Endothelial cell of umbilical vein (primary cell): ENCODE measurements around the gene PIGW. TPM values are rescaled to one million over a fixed set of nuclear protein-coding genes. Genes with fewer than 3 reads are reported as not detected.

Experiments used
- BruUV-seq: library from RNA; stranded (reverse); fragments of 400-500 nt; replicated peaks from 2 replicates; lab custom pipeline; 2021; lab: Mats Ljungman, UMichigan
- CTCF ChIA-PET: fragments of 300-600, 350-600 bp; sonication (Branson Sonifier 250); formaldehyde crosslinking; loops from one replicate; lab custom pipeline; 2021; ENCODE audit warnings: antibody characterized with exemption, inconsistent platforms; lab: Charles Lee
- POLR2A ChIA-PET: fragments of 300-600, 350-600 bp; sonication (Branson Sonifier 250); formaldehyde crosslinking; loops from one replicate; lab custom pipeline; 2021; ENCODE audit warnings: antibody characterized with exemption, inconsistent platforms; lab: Charles Lee
- DNase-seq: peaks from one replicate; pipeline ENCODE4 v3.0.0-alpha.2; 2011; ENCODE audit warnings: low read depth, low spot score
- FAIRE-seq: peaks from 2 replicates; lab custom pipeline; 2011; peaks lifted over from hg19 to GRCh38; lab: Jason Lieb, UNC
- H2AFZ ChIP-seq: 2 replicates; pipeline ENCODE4 v1.6.0; 2012; ENCODE audit warnings: low read depth, low read length, control low read depth, inconsistent platforms
- H3K27ac ChIP-seq: 2 replicates; pipeline ENCODE4 v1.5.1; 2011; ENCODE audit warnings: low read depth, mild to moderate bottlenecking, control low read depth, low read length, moderate library complexity; ENCODE audit not compliant: insufficient read depth
- H3K27me3 ChIP-seq, 2 experiments: 2 replicates each; pipeline versions ENCODE4 v1.6.0 to v1.6.1; 2011; ENCODE audit warnings: low read length in 2 of 2, mixed read lengths in 1 of 2; ENCODE audit not compliant: control insufficient read depth in 2 of 2, insufficient read depth in 2 of 2
- H3K36me3 ChIP-seq, 2 experiments: 2 replicates in 1 of 2; 3 replicates in 1 of 2; pipeline ENCODE4 v1.5.1; 2011; ENCODE audit warnings: low read length in 2 of 2, mild to moderate bottlenecking in 1 of 2, moderate library complexity in 1 of 2; ENCODE audit not compliant: control insufficient read depth in 2 of 2, insufficient read depth in 2 of 2; ENCODE audit errors: extremely low read depth in 1 of 2
- H3K4me1 ChIP-seq: 3 replicates; pipeline ENCODE4 v1.5.1; 2011; ENCODE audit warnings: mild to moderate bottlenecking, low read length; ENCODE audit not compliant: control insufficient read depth, insufficient read depth; ENCODE audit errors: extremely low read depth
- H3K4me2 ChIP-seq: 2 replicates; pipeline ENCODE4 v1.6.1; 2011; ENCODE audit warnings: low read length, control low read depth, mixed read lengths; ENCODE audit not compliant: insufficient read depth
- H3K4me3 ChIP-seq, 3 experiments: fragments of 200-600 bp in 1 of 3; sonication (generic), shearing (Covaris generic) in 1 of 3; replicated peaks in 1 of 3; 2 replicates each; pipeline ENCODE4 v1.5.1; 2011 to 2016; ENCODE audit warnings: control low read depth in 3 of 3, low read length in 3 of 3, mild to moderate bottlenecking in 2 of 3, inconsistent platforms in 1 of 3, low read depth in 1 of 3, moderate library complexity in 1 of 3; ENCODE audit not compliant: insufficient read depth in 1 of 3
- H3K79me2 ChIP-seq: 2 replicates; pipeline ENCODE4 v1.6.0; 2012; ENCODE audit warnings: low read length, inconsistent platforms; ENCODE audit not compliant: control insufficient read depth, insufficient read depth
- H3K9ac ChIP-seq: replicated peaks from 2 replicates; pipeline ENCODE3; 2011; ENCODE audit warnings: low read length, control low read depth; ENCODE audit not compliant: insufficient read depth; ENCODE audit errors: extremely low read depth
- H3K9me1 ChIP-seq: replicated peaks from 3 replicates; pipeline ENCODE4 v1.6.0; 2011; ENCODE audit warnings: mild to moderate bottlenecking, low read length; ENCODE audit not compliant: control insufficient read depth, insufficient read depth; ENCODE audit errors: extremely low read depth
- H3K9me3 ChIP-seq: replicated peaks from 2 replicates; pipeline ENCODE4 v1.5.1; 2012; ENCODE audit warnings: low read length, inconsistent platforms; ENCODE audit not compliant: control insufficient read depth, insufficient read depth
- H4K20me1 ChIP-seq: replicated peaks from 2 replicates; pipeline ENCODE3; 2011; ENCODE audit warnings: mild to moderate bottlenecking, low read length; ENCODE audit not compliant: control insufficient read depth, insufficient read depth; ENCODE audit errors: extremely low read depth
- CTCF ChIP-seq, 2 donors: IDR thresholded peaks; 1 replicate in 1 of 2; 2 replicates in 1 of 2; pipeline ENCODE4 v1.5.1; 2011; ENCODE audit warnings: low read length in 2 of 2, mild to moderate bottlenecking in 2 of 2, moderate library complexity in 2 of 2, control low read depth in 1 of 2, inconsistent platforms in 1 of 2, low read depth in 1 of 2; ENCODE audit not compliant: insufficient read depth in 1 of 2; ENCODE audit errors: extremely low read depth in 1 of 2
- EZH2 ChIP-seq: IDR thresholded peaks from 2 replicates; pipeline ENCODE4 v1.6.1; 2012; ENCODE audit warnings: borderline replicate concordance, low read depth, mild to moderate bottlenecking, moderate library complexity, low read length, inconsistent platforms; ENCODE audit not compliant: severe bottlenecking
- FOS ChIP-seq: IDR thresholded peaks from 2 replicates; pipeline ENCODE4 v1.6.1; 2011; ENCODE audit warnings: mild to moderate bottlenecking, low read length, moderate library complexity, borderline replicate concordance; ENCODE audit not compliant: insufficient read depth
- JUN ChIP-seq: IDR thresholded peaks from 2 replicates; pipeline ENCODE4 v1.6.1; 2011; ENCODE audit warnings: borderline replicate concordance, low read depth; ENCODE audit not compliant: insufficient read length, insufficient read depth
- POLR2AphosphoS5 ChIP-seq: IDR thresholded peaks from 2 replicates; pipeline ENCODE4 v1.6.1; 2012; ENCODE audit warnings: low read depth, mild to moderate bottlenecking, control low read depth, low read length, moderate library complexity; ENCODE audit not compliant: insufficient read depth
- dilution Hi-C: fragments of 300-500 bp; cut with MboI; formaldehyde crosslinking; loops from one replicate; pipeline ENCODE4 v1.15.0; 2019; ENCODE audit warnings: low sequenced_read_pairs; ENCODE audit not compliant: extremely low pct_ligation_motif_present
- intact Hi-C: fragments of 100-400 bp; cut with micrococcal nuclease; formaldehyde crosslinking; loops from one replicate; pipeline ENCODE4 v1.10.0; 2022
- polyA plus RNA-seq, 4 experiments: library from polyadenylated mRNA; depleted of rRNA in 3 of 4; stranded (reverse) in 3 of 4; unstranded in 1 of 4; fragments of >200 nt; gene quantifications; 2 replicates each; pipeline versions ENCODE4 v1.2.1 to v1.2.3, GENCODE V29; 2011 to 2012; ENCODE audit warnings: missing spikeins in 1 of 4
- total RNA-seq: library from RNA; stranded (reverse); gene quantifications from 2 replicates; pipeline ENCODE4 v1.2.3, GENCODE V29; 2021

PIGW gene
- total and polyA plus RNA-seq, 2 donors (not counting 3 experiments of a cell fraction or from before 2014, with no cell fraction given), result 5.9 to 13.1 TPM

GRCh38 chr17:36495076-36495578 is 39.7 kb upstream of the PIGW start:
- H3K4me1 ChIP-seq, result no peaks in the 10 kb centered on the region
- no peaks in the 10 kb centered on the region for H3K9me3 ChIP-seq
- DNase-seq (no peak), FAIRE-seq (no peak)
- dilution Hi-C loops, result no loop called here
- H4K20me1 ChIP-seq, result no peaks in the 10 kb centered on the region
- TF ChIP-seq FOS (no peak), CTCF (IDR thresholded peaks at IDR 0.05; ENCODE audit: extremely low read depth in 1 of 2, insufficient read depth in 1 of 2, low read depth in 1 of 2, low read length in 2 of 2) (no peak), JUN (no peak), POLR2AphosphoS5 (no peak), EZH2 (no peak)
- peaks cover 10 to 29% of the 10 kb centered on the region in 2 experiments for H3K36me3 ChIP-seq
- no peaks in the 10 kb centered on the region for H3K27me3 ChIP-seq
- no peak overlapping the region for H3K27ac ChIP-seq
- no TSS peak for BruUV-seq
- H3K9me1 ChIP-seq, result no peaks in the 10 kb centered on the region
- H3K9ac ChIP-seq, result no peak overlapping the region
- peaks cover 12% of the 10 kb centered on the region for H3K79me2 ChIP-seq
- POLR2A ChIA-PET, result no interaction called here
- no peak overlapping the region for H3K4me3 ChIP-seq
- intact Hi-C loops, result no loop called here
- H2AFZ ChIP-seq, result no peak overlapping the region
- CTCF ChIA-PET, result interaction anchor here (1.6 to 2.0 kb wide), 2 partner anchors 9 to 12 kb away, joined by 3 to 11 read pairs; no protein-coding TSS in a partner anchor
- no peak overlapping the region for H3K4me2 ChIP-seq
